PC-9 (cell line): ENCODE data around the gene NELFB. TPM values are rescaled to one million over a fixed set of nuclear protein-coding genes. Genes with fewer than 3 reads are reported as not detected.

Source experiments
- BruUV-seq: library from RNA; stranded (reverse); fragments of 400-500 nt; replicated peaks from 2 replicates; lab custom pipeline; 2021; lab: Mats Ljungman, UMichigan
- CTCF ChIA-PET: fragments of 300-600 bp; sonication (Branson Sonifier 250); formaldehyde crosslinking; loops from one replicate; lab custom pipeline; 2022; ENCODE audit warnings: antibody characterized with exemption; lab: Charles Lee
- POLR2A ChIA-PET: fragments of 300-600 bp; sonication (Branson Sonifier 250); formaldehyde crosslinking; loops from one replicate; lab custom pipeline; 2022; ENCODE audit warnings: antibody characterized with exemption; ENCODE audit not compliant: unreplicated experiment; lab: Charles Lee
- DNase-seq, 2 experiments: peaks; one replicate each; pipeline versions ENCODE4 v3.0.0 to v3.0.0-alpha.2; 2015 to 2022; ENCODE audit warnings: mixed read lengths in 1 of 2
- H2AFZ ChIP-seq: fragments of 200-600 bp; sonication (generic); 2 replicates; pipeline ENCODE4 v1.8.1; 2017; ENCODE audit warnings: antibody characterized with exemption
- H3F3A ChIP-seq: fragments of 200-600 bp; sonication (generic); 2 replicates; pipeline ENCODE4 v1.8.1; 2017; ENCODE audit warnings: antibody characterized with exemption, mild to moderate bottlenecking, low read depth; ENCODE audit not compliant: insufficient read depth
- H3K27ac ChIP-seq: fragments of 200-600 bp; sonication (generic); 2 replicates; pipeline ENCODE4 v1.6.1; 2016; ENCODE audit warnings: mixed run types
- H3K27me3 ChIP-seq: fragments of 200-600 bp; sonication (generic); 2 replicates; pipeline ENCODE4 v1.6.1; 2016; ENCODE audit warnings: low read depth, mixed run types; ENCODE audit not compliant: insufficient read depth
- H3K36me3 ChIP-seq: fragments of 200-600 bp; sonication (generic); 2 replicates; pipeline ENCODE4 v1.6.1; 2016; ENCODE audit warnings: low read depth, mixed run types
- H3K4me1 ChIP-seq: fragments of 200-600 bp; sonication (generic); replicated peaks from 2 replicates; pipeline ENCODE4 v1.6.1; 2016; ENCODE audit warnings: mixed run types; ENCODE audit not compliant: insufficient read depth
- H3K4me2 ChIP-seq: fragments of 200-600 bp; sonication (generic); 2 replicates; pipeline ENCODE4 v1.6.1; 2017; ENCODE audit warnings: mixed run types
- H3K4me3 ChIP-seq: fragments of 200-600 bp; sonication (generic); 2 replicates; pipeline ENCODE4 v1.6.1; 2016; ENCODE audit warnings: mixed run types
- H3K79me2 ChIP-seq: fragments of 200-600 bp; sonication (generic); 2 replicates; pipeline ENCODE4 v1.6.1; 2017; ENCODE audit warnings: low read depth, mixed run types
- H3K9me2 ChIP-seq: fragments of 200-600 bp; sonication (generic); 2 replicates; pipeline ENCODE4 v1.8.1; 2017; ENCODE audit warnings: mild to moderate bottlenecking; ENCODE audit not compliant: insufficient read depth
- H3K9me3 ChIP-seq: fragments of 200-600 bp; sonication (generic); 2 replicates; pipeline ENCODE4 v1.8.1; 2016; ENCODE audit warnings: low read depth; ENCODE audit not compliant: insufficient read depth
- H4K20me1 ChIP-seq: fragments of 200-600 bp; sonication (generic); 2 replicates; pipeline ENCODE4 v1.8.1; 2017; ENCODE audit not compliant: insufficient read depth
- EZH2 ChIP-seq: fragments of 200-600 bp; sonication (generic); IDR thresholded peaks from 2 replicates; pipeline ENCODE4 v1.8.0; 2017; ENCODE audit warnings: antibody characterized with exemption, low read depth
- intact Hi-C: fragments of 100-400 bp; cut with micrococcal nuclease; formaldehyde crosslinking; loops from one replicate; pipeline ENCODE4 v1.10.0; 2022; ENCODE audit not compliant: unreplicated experiment
- total RNA-seq: library from RNA; stranded (reverse); gene quantifications from 2 replicates; pipeline ENCODE4 v1.2.3, GENCODE V29; 2021
- TF ChIP-seq, protein P1 (sequence below): fragments of 200-600 bp; sonication (generic); conservative IDR thresholded peaks from 2 replicates; pipeline ENCODE4 v1.6.1; 2017; ENCODE audit warnings: mixed run types, antibody characterized with exemption, mild to moderate bottlenecking, moderate library complexity

The NELFB gene
- total RNA-seq, 1 experiment from 2014 or later, result 94.2 TPM

DNA sequence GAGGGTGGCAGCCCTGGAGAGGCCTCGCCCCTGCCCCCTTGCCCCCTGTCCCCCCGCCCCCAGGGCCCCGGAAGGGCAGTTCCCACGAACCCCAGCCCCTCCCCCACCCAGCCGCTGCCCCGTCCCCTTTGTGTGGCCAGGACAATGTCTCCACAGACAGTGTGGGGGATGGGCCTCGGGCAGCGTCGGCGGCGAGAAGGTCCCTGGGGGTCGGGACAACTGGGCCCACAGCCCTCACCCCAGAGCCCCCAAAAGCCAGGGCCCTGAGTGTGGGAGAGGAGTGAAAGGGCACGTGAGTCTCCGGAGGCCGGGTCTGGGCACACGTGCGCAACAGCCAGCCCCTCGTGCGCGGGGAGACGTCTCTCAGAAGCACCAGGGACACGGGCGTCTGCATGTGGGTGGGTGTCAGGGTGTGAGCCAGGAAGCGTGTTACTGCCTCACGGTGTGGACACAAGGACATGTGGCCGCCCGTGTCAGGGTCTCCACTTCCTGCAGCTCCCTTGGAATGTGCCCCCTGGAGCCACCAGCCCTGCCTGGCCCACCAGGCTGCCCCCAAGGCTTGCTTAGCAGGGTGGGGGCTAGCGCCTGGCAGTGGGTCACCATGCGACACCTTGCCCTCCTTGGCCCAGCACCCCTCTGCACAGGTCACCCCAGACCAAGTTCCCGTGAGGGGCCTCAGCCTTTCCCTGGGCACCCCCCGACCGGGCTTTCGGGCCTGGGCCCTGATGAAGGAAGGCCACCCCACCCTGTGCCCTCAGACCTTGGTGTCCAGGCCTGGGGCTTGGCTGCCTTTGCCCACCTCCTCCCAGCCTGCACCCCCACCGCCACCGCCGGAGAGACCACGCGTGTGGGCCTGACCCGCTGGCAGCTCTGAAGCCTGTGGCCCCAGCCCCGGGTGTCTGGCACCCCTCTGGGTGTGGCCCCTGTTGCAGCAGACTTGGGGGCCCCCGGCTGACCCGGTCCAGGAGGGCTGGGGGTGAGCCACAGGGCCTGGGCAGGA is 59.7 kb downstream of the NELFB start:
- Histone ChIP-seq H3K79me2 (no peaks in the 10 kb centered on the region), H3K27me3 (no peaks in the 10 kb centered on the region), H3K4me1 (peaks cover 49% of the 10 kb centered on the region), H3K9me3 (no peaks in the 10 kb centered on the region), H3K4me2 (peak overlapping the region; percentile 81; the same call in 1 of the 2 replicates), H3K9me2 (no peaks in the 10 kb centered on the region), H3F3A (peaks cover 22% of the 10 kb centered on the region; the same call in 1 of the 2 replicates), H3K36me3 (no peaks in the 10 kb centered on the region), H2AFZ (no peak overlapping the region), H3K4me3 (no peak overlapping the region), H4K20me1 (no peaks in the 10 kb centered on the region), H3K27ac (no peak overlapping the region)
- CTCF ChIA-PET, result no interaction called here
- intact Hi-C loops, result no loop called here
- no peak for DNase-seq
- BruUV-seq, result no TSS peak
- no peak for TF ChIP-seq EZH2
- TF ChIP-seq, protein P1, sequence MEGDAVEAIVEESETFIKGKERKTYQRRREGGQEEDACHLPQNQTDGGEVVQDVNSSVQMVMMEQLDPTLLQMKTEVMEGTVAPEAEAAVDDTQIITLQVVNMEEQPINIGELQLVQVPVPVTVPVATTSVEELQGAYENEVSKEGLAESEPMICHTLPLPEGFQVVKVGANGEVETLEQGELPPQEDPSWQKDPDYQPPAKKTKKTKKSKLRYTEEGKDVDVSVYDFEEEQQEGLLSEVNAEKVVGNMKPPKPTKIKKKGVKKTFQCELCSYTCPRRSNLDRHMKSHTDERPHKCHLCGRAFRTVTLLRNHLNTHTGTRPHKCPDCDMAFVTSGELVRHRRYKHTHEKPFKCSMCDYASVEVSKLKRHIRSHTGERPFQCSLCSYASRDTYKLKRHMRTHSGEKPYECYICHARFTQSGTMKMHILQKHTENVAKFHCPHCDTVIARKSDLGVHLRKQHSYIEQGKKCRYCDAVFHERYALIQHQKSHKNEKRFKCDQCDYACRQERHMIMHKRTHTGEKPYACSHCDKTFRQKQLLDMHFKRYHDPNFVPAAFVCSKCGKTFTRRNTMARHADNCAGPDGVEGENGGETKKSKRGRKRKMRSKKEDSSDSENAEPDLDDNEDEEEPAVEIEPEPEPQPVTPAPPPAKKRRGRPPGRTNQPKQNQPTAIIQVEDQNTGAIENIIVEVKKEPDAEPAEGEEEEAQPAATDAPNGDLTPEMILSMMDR, result no peak
- POLR2A ChIA-PET, result no interaction called here

DNA sequence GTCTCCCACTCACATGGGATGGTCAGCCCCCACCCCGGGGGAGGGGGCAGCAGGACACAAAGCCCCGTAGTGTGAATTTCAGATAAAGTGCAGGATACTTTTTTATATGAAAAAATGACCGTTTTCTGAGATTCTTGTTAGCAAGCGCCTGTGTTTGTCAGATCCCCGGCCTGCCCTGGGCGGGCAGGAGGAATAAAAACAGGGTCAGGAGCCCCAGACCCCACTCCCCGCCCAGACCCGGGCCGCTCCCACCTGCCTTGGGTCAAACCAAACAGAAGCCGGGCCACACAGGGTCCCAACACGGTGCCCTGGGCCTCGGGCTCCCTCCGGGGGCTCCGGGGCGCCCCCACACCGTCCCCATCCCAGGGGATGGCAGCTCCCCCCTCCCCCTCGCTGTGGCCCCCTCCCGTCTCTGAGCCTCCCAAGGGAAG is 60.5 kb downstream of the NELFB start:
- Histone ChIP-seq H3K9me3 (no peaks in the 10 kb centered on the region), H3K27ac (no peak overlapping the region), H3F3A (peaks cover 18% of the 10 kb centered on the region; the same call in 1 of the 2 replicates), H3K36me3 (no peaks in the 10 kb centered on the region), H2AFZ (no peak overlapping the region), H3K79me2 (no peaks in the 10 kb centered on the region), H4K20me1 (no peaks in the 10 kb centered on the region), H3K4me1 (peaks cover 41% of the 10 kb centered on the region), H3K4me3 (peak overlapping the region; percentile 29; the same call in 1 of the 2 replicates), H3K27me3 (no peaks in the 10 kb centered on the region), H3K9me2 (no peaks in the 10 kb centered on the region), H3K4me2 (peak overlapping the region; percentile 81)
- ChIA-PET POLR2A (interaction anchor here (0.8 kb wide), 1 partner anchor 22 kb away, joined by 20 read pairs; no protein-coding TSS in a partner anchor), CTCF (interaction anchor here (1.4 kb wide), 1 partner anchor 13 kb away, joined by 6 read pairs; the partner anchor contains the start of gene NRARP)
- DNase-seq, result no peak
- intact Hi-C loops, result no loop called here
- TF ChIP-seq, protein P1, result no peak
- TF ChIP-seq EZH2, result no peak
- no TSS peak for BruUV-seq

DNA sequence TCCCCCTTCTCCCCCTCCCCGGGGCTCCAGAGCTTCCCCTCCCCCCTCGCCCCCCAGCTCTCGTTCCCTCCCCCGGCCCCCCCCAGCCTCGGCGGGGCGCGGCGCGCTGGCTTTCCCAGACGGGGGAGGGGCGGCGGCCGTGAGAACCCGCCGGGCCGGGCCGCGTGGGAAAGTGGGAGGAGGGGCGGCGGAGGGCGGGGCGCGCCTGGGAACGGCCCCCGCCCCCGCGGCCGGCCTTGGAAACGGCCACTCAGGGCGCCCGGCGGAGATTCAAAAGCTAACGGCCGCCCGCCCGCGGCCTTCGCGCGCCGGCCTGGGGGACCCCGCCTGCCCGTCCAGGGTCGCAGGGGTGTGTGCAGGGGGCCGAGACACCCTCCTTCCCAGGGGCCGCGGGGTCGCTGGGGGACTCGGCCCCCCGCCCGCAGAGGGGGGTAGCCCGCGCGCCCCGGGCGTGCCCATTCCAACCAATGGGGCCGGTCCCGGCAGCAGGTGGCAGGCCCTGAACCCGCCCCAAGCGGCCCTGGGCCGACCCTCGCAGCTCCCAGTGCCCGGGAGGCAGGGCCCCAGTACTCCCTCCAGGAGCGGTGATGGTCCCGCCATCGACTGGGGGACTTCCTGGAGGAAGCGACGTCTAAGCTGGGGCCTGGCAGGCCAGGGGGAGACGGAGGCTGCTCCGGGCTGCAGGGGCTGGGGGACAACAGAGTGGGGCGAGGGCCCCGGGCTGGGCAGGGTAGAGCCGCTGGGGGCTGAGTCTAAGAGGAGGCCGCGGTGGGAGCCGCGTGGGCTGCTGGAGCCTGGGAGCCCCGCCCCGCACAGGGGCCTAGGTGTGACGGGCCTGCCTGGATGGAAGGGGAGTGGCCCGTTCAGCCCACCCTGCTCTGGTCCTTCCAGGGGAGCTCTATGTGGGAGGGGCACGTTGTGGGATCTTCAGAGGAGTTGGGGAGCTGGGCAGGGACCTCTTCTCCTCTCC is 61.2 kb downstream of the NELFB start:
- peaks cover 12% of the 10 kb centered on the region; the same call in 1 of the 2 replicates for H3F3A ChIP-seq
- TF ChIP-seq, protein P1, result no peak
- TF ChIP-seq EZH2, result no peak
- BruUV-seq, result no TSS peak
- H3K27ac ChIP-seq, result no peak overlapping the region
- no peak overlapping the region for H2AFZ ChIP-seq
- H3K4me1 ChIP-seq, result peaks cover 34% of the 10 kb centered on the region
- H4K20me1 ChIP-seq, result no peaks in the 10 kb centered on the region
- peak in 1 of 2 experiments; percentile 71 for DNase-seq
- no peaks in the 10 kb centered on the region for H3K27me3 ChIP-seq
- CTCF ChIA-PET, result interaction anchor here (0.5 to 1.4 kb wide), 3 partner anchors 10 to 796 kb away, joined by 3 to 6 read pairs (median 6); partner anchors contain the start of gene NRARP
- no peaks in the 10 kb centered on the region for H3K36me3 ChIP-seq
- POLR2A ChIA-PET, result interaction anchor here (0.6 to 0.8 kb wide), 5 partner anchors 21 to 931 kb away, joined by 3 to 20 read pairs (median 5); no protein-coding TSS in a partner anchor
- H3K79me2 ChIP-seq, result no peaks in the 10 kb centered on the region
- no peaks in the 10 kb centered on the region for H3K9me2 ChIP-seq
- intact Hi-C loops, result no loop called here
- H3K4me3 ChIP-seq, result peak overlapping the region; percentile 53; the same call in 1 of the 2 replicates
- H3K9me3 ChIP-seq, result no peaks in the 10 kb centered on the region
- H3K4me2 ChIP-seq, result peak overlapping the region; percentile 81
